NCI-H146 treated with DMSO at 0.1 percent for 48 hours (cell line): ENCODE results near the gene ADCY5.
"Not testable (repeated sequence)": the region's sequence is repeated elsewhere in the genome, so short reads cannot be mapped to it uniquely, and the experiment has no call there.

Experiments
- DNase-seq: peaks from one replicate; lab custom pipeline; 2025; ENCODE audit not compliant: unreplicated experiment; lab: John Stamatoyannopoulos, UW

Gene ADCY5

GRCh38 chr3:123448536-123449101 is at the start of gene ADCY5:
Gene ADCY5, minus strand, starts transcription at chr3:123449090. Its CDS starts 545 bp downstream, at chr3:123448545.
- no peak for DNase-seq

DNA sequence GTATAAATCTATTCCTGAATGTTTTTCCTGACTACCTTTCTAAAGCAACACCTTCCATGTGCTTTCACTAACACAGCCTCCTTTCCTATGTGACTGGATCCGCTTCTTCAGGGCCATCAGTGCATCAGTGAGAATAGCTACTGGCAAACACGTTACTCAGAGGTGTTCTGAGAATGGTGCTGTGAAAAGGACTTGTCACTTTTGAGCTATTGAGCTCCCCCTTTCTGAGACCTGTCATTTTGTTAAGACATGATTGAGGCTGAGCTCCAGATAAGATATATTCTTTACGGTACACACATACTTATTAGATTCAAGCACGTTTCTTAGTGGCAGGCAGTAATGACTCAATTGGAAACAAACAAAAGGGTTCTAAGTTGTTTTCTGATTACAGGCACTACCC is 45.0 kb upstream of the ADCY5 start:
- no peak for DNase-seq

GRCh38 chr3:123491966-123492587 is 43.2 kb upstream of the ADCY5 start:
- DNase-seq: peak; percentile 82

DNA sequence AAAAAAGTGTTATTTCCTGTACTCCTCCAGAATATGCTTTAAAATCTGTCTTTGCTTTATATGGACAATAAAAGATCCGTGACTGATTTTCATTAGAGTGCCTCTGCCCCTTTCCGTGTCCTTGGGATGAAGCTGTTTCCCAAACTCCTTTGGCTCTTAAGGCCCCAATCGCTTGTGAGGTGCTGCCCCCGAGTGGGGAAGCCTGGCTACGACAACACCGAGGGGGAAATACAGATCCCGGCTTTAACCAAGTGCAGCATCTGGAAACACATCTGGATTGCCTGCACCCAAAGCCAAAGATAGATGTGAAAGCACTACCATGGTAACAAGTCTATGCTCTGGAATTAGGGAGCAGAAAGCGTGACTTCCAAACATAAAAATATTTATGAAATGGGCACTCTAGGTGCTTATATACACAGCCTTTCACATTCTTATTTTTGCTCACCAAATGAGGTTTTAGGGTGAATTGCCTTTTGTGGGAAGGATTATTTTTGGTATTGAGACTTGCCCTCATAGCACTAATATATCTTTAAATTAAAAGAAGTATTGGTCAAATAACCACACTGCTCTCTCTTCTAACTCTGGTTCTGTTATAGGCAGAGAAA is 40.6 kb upstream of the ADCY5 start:
- peak; percentile 69 for DNase-seq

GRCh38 chr3:123488645-123489347 is 39.9 kb upstream of the ADCY5 start:
- no peak for DNase-seq

DNA sequence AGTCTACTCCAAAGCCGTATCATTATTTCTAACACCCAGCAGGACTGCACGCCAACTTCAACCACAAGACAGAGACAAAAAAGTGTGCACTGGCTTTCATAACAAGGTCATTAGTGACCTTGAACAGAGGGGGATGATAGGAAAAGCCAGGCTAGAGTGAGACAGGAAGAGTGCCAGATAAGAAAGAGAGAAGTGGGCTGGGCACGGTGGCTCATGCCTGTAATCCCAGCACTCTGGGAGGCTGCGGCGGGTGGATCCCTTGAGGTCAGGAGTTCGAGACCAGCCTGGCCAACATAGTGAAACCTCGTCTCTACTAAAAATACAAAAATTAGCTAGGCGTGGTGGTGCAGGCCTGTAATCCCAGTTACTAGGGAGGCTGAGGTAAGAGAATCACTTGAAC is 38.2 kb upstream of the ADCY5 start:
- DNase-seq: not testable (repeated sequence)

- DNase-seq: no peak
Measured at GRCh38 chr3:123486460-123486859, 37.6 kb upstream of the ADCY5 start.

- no peak for DNase-seq
Measured at GRCh38 chr3:123485551-123485950, 36.7 kb upstream of the ADCY5 start.

DNA sequence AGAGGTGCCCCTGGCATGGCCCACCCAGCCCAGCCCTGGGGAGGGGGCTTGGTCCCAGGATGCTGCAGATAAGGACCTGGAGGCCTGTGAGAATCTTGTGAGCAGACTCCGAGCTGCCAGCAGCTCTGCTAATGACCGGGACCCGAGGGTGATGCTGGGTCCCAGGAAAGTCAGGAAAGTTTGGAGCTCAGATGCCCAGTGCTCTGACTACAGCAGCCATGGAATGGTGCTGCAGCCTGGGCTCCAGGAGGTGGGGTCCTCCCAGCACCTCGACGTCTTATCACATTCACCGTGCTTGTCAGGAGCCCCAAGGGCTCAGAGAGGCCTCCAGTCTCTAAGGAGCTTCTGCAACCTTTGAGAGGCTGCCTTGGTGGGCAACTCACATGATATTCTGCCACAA is 34.3 kb upstream of the ADCY5 start:
- no peak for DNase-seq

GRCh38 chr3:123481722-123482457 is 33.0 kb upstream of the ADCY5 start:
- DNase-seq: no peak

GRCh38 chr3:123481071-123481470 is 32.2 kb upstream of the ADCY5 start:
- DNase-seq: no peak

DNA sequence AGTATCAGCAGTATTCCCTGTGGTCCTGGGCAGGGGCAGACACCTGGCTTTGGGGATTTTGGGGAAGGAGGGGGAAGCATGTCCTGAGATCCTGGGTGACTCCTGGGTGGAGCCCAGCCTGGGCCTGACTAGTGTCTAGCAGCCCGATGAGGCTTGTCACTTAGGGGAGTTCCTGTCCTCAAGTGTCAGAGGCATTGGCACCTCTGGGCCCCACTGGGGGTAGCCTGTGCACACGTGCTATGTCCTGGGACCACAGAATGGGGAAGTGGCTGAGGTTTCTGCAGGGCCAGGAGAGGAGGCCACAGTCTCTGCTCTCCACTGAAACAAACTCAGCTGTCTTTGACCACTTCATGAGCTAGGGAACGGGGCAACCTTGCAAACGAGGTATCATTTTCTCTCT is 31.5 kb upstream of the ADCY5 start:
- DNase-seq: no peak

DNA sequence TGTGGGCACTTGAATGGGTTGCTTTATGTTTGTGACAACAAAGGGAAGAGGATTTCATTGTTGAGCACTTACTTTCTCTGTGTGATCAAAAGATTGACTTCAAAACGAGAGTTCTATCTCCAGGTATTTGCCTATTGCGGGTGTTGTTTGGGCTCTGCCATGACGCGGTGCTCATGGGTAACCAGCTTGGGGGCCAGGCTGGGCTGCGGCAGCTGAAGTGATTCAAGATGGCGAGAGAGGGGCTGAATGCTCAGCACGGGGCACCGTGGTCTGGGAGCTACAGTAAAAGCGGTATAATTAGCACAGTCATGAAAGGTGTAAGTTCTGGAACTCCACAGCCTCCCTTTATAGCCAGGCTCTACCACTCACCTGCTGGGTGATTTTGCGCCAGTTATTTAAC is 31.0 kb upstream of the ADCY5 start:
- DNase-seq: no peak

GRCh38 chr3:123478314-123478713 is 29.4 kb upstream of the ADCY5 start:
- peak; percentile 26 for DNase-seq

DNA sequence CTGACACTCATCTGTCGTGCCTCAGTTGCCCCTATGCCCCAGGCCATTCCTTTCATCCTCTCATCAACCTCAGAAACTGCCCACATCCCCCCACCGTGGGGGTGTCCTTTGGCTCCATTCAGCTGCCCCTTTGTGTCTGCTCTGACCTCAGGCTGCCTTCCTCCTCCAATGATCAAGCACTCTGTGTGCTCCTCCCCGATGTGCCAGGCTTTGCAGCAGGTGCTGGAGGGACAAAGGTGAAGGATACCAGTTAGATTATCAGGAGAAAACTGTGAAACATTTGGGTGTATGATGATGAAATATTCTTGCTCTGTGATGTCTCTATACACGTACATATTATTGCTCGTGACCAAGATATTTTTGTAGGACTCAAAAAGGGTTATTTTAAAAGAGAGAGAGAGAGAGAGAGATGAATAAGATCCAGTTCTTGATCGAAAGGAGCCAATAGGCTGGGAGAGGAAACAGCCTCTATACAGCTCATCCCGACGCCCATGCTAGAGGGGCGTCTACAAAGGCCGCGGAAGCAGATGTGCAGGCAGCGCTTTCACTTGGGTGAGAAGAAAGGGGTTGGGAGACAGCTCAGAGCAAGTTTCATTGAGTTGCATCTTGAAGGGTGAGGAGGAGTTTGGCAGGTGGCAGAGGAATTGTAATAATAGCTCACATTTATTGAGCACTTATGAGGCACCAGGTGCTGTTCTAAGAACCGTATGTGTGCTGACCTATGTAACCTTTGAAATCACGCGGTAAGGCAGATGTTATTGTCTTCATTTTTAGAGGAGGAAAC is 28.3 kb upstream of the ADCY5 start:
- peak; percentile 48 for DNase-seq

- no peak for DNase-seq
Measured at GRCh38 chr3:123475786-123476185, 26.9 kb upstream of the ADCY5 start.

GRCh38 chr3:123471106-123471505 is 22.2 kb upstream of the ADCY5 start:
- no peak for DNase-seq

GRCh38 chr3:123469323-123469995 is 20.6 kb upstream of the ADCY5 start:
- no peak for DNase-seq

GRCh38 chr3:123467046-123467445 is 18.2 kb upstream of the ADCY5 start:
- DNase-seq: no peak

DNA sequence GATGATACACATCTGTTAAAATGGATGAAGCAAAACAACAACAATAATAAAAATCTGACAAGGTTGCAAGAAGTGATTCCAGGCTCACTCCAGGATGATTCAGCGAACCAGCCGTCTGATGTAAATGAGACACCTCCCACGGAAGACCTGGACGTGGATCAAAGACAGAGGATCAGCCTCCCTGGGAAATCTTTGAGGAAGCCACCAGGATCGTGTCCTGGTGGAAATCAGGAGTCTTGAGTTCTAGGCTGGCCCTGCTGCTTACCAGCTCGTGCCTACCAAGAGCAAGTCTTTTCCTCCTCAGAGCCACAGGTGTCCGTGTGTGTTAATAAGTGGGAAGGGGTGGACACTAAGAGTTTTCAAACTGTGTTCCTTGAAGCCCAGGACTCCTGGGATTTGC is 15.3 kb upstream of the ADCY5 start:
- no peak for DNase-seq
